Stimulated activated CD4-positive, alpha-beta T cell treated with anti-CD3 and anti-CD28 coated beads, Interleukin-1b, Interleukin-23, amount 100 ng/mL, for 24 hours (primary cell): ENCODE measurements around the gene CWF19L1.

Experiments
- DNase-seq, 4 experiments: peaks; one replicate each; pipeline ENCODE4 v3.0.0-alpha.2; 2020; ENCODE audit warnings: low read depth in 4 of 4, low spot score in 1 of 4

The CWF19L1 gene

DNA sequence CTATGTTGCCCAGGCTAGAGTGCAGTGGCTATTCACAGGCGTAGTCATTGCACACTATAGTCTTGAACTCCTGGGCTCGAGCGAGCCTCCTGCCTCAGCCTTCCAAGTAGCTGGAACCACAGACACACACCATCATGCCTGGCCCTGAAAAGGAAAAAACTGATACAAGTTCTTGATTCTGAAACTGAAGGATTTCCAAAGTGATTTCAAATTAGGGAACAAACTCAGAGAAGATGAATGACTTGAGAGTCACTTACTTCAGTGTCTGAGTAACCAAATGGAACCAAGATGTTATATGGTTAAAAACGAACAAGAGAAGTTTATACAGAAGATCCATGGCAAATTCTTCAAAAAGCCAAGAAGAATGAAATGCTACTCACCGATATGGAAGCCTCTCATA is 14.4 kb downstream of the CWF19L1 start:
- no peak for DNase-seq

DNA sequence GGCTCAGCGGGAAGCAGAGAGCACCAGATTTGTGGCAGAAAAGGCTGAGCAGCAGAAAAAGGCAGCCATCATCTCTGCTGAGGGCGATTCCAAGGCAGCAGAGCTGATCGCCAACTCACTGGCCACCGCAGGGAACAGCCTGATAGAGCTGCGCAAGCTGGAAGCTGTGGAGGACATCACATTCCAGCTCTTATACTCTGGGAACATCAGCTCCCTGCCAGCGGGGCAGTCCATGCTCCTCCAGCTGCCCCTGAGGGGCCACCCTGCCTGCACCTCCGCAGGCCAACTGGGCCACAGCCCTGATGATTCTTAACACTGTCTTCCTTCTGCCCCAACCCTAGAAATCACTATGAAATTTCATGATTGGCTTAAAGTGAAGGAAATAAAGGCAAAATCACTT is 18.6 kb downstream of the CWF19L1 start:
- no peak for DNase-seq

DNA sequence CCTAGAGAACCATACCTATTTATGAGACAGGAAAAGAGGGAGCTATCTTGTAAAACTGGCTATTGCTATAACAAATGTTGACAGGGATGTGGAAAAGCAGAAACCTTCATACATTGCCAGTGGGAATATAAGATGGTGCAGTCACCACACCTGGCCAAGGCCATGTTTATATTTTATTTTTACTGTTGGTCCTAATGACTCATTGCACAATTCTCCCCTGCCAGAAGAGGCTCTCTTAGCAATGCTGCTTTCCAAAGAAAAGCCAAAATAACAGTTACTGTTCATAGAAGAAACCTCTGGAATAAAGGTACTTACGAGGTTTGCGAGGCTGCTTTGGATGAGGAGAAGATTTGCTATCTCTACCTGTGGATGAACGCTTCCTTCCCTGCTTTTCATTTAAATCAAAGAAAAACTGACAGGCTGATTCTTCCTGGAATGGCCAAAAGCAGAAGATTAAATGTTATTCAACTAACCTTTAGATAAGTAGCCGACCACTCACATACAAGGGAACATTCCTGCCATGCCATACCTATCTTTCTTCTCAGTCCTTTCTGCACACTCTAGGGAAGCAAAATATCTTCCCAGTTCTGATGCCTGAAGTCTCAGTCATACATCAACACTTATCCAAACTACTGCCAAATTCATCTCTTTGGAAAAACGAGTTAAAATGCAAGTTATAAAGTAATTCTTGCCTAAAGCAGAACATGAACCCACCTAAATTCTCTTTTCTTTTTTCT is 21.8 kb downstream of the CWF19L1 start:
- DNase-seq: no peak

DNA sequence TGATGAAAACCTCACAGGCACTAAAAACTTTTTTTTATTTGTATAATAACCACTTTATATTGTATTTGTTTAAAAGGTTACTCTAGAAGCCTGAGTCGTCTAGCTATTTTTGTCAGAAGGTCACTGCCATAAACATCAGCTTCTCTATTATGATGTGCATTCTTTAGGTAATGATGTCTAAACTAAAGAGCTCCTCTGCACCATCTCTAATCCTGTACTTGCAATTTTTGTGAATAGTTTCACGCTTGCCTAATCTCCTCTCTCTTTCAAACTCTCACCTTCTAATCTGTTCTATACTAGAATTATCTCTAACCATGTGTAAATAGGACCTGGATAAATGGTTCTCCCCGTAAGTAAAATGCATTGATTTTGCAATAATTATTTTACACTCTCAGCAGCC is 27.6 kb downstream of the CWF19L1 start:
- no peak for DNase-seq

DNA sequence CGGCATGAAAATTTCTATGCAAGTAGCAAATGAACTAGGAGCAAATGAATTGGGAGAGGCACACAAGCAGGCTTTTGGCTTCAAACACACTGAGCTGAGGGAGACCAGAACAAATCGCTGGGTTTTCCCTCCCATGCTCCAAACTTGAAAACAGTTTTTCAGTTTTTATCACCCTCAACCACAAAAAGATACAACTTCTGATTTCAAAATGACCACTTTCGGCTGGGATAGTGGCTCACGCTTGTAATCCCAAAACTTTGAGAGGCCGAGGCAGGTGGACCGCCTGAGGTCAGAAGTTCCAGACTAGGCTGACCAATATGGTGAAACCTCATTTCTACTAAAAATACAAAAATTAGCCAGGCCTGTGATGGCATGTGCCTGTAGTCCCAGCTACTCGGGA is 29.0 kb downstream of the CWF19L1 start:
- no peak for DNase-seq

DNA sequence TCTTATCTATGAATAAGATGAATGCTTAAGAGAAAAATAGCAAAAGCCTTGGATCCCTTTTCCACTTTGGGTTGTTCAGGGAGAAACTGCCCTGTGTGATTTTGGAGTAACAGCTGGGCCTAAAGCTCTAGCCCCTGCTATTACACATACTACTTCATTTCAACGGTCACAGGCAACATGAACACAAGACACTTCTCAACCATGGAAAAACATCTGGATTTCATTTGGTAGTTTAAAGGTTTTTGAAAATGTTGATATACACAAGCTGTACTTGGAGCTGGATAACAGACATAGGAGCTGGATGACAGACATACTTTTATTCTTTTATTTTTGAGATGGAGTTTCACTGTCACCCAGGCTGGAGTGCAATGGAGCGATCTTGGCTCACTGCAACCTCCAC is 35.3 kb downstream of the CWF19L1 start:
- DNase-seq: no peak

DNA sequence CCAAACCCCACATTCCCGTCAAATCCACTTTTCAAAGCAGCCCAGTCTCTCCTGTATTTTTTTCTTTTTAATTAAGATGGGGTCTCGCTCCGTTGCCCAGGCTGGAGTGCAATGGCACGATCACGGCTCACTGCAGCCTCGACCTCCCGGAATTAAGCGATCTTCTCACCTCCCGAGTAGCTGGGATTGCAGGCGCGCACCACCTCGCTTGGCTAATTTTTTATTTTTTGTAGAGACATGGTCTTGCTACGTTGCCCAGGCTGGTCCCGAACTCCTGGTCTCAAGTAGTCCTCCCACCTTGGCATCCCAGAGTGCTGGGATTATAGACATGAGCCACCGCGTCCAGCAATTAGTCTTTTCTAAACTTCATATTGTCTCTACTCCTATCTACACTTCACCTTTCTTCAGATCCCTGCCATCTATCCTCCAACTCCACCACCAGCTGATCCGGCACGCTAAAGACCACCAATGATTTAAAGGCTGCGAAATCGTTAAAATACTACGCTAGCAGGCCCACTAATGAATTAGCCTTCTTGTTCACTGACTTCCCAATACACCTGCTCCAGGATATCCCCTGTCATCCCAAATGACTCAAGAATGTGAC is 37.5 kb downstream of the CWF19L1 start:
- DNase-seq: no peak

DNA sequence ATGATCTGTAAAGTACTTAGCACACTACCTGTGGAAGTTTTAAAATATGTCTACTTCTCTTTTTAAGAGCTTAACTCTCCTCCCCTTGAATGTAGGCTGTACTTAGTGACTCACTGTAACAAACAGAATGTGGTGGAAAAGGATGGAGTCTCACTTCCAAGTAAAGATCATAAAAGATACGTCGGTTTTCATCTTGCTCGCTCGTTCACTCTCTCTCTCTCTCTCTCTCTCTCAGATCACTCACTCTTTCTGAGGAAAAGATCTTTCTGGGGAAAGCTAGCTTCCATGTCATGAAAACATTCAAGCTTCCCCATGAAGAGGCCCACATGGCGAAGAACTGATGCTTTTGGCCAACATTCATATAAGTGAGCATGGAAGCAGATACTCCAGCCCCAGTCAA is 43.6 kb downstream of the CWF19L1 start:
- DNase-seq: no peak

DNA sequence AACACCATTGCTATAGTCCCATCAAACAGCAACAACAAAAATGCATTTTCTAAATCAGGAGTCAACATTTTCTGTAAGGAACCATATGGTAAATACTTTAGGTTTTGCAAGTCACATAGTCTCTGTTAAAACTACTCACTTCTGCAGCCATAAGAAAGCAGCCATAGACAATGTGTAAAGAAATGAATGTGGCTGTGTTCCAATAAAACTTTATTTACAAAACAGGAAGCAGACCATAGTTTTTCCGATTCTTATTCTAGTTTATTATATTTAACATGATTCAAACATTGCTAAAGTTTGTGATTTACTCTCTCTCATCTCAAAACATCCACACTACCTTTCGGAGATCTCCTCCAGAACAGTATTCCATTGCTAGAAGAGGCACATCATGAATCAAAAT is 44.9 kb downstream of the CWF19L1 start:
- DNase-seq: no peak

DNA sequence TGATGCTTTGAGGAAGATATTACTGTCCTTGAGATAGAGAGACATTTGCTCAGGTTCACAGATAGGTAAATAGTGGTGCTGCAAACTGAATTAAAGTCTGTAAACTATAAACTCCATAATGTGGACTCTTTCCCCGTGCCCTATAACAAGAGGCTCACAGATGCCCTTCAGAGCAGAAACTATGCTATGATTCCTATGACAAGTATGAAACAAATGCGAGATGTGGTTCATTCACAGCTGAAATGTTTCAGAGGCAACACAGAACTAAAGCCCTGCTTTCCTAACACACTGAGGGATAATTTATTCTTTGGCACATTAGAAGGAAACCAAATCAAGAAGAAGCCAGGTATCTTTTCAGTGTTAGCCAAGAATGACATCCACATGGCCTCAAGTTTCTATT is 51.4 kb downstream of the CWF19L1 start:
- no peak for DNase-seq

DNA sequence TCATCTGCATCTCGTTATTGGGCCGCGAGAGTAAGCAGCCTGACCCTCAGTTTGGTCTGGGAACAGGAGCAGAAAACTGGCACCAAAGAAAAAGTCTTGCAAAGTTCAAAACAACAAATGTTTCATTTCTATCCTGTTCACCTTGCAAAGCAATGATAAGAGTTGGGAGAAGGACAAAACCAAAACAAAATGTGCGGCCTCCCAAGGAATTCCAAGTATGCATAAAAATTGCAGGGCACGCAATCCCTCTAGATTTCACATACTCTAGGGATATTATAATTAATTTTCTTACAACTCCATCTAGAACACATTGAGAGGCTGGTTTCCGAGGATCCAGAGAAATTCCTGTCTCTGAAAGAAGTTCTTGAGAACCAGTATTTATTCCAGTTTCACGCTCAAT is 58.1 kb downstream of the CWF19L1 start:
- DNase-seq: no peak

DNA sequence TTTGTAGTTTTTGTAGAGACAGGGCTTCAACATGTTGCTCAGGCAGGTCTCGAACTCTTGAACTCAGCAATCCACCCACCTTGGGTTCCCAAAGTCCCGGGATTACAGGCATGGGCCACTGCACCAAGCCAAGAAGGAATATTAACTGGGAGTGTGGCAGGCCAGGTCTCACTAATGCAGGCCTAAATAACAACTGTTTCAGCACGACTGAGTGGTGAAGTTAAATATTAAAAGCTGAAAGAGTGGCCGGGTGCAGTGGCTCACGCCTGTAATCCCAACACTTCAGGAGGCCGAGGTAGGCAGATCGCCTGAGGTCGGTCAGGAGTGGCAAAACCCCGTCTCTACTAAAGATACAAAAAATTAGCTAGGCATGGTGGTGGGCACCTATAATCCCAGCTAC is 59.2 kb downstream of the CWF19L1 start:
- no peak for DNase-seq

DNA sequence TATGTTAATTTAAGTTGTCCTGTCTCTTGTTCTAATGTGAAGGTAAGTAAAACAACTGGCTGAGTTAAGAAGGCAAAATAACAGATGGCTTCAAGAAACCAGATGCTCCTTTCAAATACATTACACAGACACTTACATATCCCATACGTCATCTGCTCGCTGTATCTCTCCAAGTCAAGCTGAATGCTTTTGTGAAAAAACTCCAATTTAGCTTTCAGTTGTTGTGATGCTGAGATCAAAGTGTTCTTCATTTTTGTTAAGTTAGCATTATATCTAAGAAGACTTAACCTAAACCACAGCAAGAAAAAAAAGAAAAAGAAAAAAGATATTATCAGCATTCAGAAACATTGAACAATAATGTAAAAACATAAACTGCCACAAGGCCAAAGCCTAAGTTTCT is 63.1 kb downstream of the CWF19L1 start:
- DNase-seq: no peak

DNA sequence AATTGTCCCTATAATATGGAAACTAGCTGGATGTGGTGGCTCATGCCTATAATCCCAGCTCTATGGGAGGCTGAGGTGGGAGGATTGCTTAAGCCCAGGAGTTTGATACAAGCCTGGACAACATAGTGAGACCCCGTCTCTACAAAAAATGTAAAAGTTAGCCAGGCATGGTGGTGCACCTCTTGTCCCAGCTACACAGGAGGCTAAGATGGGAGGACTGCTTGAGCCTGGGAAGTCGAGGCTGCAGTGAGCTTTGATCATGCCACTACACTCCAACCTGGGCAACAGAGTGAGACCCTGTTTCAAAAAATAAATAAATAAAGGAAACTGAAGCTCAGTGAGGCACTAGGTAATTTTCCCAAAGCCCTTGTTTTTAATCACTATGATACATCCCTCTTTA is 65.9 kb downstream of the CWF19L1 start:
- no peak for DNase-seq

DNA sequence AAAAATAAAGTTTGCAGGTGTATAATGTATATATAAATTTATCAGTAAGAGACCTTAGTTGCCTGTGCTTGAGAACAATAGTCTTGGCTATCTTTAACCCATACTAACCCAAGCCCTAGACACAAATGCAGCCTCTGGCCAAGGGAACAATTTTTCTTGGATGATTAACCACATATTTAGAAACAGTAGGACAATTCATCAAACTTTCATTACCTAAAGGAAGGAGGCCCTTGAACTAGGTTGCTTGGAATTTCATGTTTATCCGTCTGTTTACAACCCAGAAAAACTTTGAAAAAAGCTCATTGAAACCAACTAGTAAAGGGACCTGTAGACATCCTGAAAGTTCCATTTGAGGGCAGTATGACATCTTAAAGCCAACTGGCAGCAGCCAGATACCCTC is 72.7 kb downstream of the CWF19L1 start:
- no peak for DNase-seq

DNA sequence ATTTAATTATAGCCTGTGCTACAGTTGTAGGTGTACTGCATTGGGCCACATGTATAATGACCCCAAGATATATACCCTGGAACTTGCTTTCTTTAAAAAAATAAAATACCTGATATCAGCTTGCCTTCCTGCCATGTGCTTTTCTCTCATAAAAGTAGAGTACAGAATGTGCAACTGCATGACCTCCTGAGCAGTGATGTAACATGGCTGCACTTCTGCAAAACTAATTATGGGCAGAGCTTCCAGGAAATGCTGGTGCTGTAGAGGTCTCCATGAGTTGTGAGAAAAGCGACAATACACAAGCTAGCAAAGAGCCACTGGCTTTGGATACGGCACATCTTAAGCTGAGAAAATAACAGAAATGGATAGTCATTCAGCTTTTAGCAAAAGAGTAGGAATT is 75.1 kb downstream of the CWF19L1 start:
- DNase-seq: no peak

DNA sequence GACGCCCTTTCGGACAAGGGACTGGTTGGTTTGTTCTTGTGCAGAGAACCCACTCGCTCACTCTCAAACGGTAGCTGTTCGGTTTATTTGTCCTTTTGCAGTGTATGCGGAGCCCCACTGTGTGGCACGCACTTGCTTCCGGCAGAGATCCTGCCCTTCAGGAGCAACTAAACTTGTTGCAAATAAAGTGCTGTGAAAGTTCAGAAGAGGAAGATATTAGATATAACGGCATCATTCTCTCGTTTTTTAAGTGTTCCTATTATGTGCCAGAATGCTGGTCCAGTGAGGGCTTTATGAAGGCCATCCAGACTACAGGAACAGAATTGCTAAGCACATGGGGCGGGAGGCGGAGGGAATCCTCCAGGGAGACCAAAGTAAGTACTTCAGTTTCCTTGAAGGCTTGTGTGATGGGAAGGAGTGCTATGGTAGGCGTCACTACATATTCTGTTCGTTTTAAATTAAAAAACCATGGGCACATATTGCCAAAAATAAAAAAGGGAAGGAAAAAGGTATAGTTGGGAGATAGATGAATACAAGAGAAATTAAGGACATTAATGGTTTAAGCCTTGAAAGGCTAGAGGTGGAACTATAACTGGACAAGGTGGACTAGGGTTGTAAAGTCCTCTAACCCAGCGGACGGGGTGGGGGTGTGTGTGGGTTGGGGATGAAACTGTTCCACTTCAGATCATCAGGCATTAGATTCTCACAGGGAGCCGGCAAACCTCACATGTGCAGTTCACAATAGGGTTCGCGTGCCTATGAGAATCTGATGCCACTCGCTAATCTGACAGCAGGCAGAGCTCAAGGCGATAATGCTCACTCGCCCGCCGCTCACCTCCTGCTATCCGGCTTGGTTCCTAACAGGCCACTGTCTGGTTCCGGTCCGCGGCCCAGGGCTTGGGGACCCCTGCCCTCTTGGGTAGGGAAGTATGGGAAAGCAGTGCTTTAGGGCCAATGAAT is 80.9 kb downstream of the CWF19L1 start:
- DNase-seq: peak in 3 of 4 experiments; percentile 6 to 12 (median 12)

DNA sequence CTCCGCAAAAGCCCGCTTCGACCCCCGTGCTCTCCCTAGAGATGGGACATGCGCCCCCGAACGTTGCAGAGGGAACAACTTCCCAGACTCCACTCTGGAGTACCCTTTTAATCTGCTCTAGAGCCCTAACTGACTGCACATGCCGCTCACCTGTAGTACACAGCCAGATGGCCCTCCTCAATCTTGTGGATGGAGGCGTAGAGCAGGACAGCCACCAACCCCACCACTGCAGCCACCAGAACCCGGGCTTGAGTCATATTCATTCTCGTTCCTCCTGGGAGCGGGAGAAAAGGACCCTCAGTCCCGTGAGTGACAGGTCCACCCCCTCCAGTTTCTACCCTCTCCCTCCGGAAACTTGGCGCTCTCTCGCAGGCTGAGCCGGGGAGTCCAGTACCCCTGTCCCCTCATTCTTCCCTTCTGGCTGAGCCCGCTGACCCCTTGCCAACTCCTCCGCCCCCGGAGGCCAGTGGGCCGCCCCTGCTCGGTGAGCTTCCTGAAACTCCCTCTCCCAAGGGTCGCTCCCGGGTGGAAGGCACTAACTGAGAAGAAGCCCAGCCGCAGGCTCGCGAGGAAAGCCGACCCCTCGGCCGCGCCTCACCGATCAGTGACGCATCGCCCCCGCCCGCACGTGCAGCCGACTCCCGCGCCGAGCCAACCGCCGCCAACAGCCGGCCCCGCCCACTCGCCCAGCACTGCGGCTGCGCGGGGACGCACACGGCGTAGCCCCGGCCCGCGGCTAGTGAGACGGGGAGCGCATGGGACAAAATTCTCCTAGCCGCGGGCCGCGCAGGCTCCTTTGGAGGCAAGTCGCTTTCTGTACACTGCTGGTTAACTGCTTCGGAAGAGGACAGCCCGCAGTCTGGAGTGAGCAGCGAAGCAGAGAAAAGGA is 81.8 kb downstream of the CWF19L1 start, which contains the start of gene ERLIN1:
TSS of gene ERLIN1 (minus strand) at position 666 of the 889 bp plus-strand sequence. CDS start at position 263, 403 bp downstream.
- DNase-seq: peak; percentile 89 to 94 (median 92)

DNA sequence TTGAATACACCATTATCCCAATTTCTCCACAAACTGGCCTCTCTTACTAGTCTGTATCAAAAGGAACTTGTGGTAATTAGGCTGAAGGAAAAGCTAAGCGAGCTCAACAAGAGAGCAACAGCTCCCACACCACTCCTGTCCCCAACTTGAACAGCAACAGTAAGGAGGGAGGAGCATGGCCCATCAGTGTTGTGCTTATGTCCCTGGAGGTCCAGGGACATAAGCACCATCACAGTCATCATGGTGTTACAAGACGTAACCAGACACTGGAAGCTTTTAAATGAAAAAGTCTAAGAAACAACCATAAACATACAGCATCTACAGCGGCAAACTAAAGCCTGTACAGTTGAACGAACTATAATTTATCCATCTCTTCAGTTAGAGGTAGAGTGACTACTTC is 82.6 kb downstream of the CWF19L1 start:
- no peak for DNase-seq

DNA sequence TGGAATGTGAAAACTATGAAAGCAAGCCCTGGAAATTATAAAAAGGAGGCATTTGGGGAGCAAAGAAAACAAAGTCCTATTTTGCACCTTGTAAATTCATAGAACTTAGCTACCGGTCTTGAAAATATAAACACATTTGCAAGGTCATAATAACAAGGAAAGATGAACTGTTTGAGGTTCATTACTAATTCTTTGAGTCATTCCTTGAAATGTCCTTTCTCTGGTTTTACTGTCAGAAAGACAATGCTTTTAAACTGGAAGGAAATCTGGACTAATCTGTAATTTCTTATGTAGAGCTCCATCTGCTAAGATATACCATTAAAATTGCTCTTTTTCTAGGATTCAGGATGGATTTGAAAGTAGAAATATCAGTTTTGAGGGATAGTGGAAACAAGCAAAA is 83.0 kb downstream of the CWF19L1 start:
- DNase-seq: no peak

DNA sequence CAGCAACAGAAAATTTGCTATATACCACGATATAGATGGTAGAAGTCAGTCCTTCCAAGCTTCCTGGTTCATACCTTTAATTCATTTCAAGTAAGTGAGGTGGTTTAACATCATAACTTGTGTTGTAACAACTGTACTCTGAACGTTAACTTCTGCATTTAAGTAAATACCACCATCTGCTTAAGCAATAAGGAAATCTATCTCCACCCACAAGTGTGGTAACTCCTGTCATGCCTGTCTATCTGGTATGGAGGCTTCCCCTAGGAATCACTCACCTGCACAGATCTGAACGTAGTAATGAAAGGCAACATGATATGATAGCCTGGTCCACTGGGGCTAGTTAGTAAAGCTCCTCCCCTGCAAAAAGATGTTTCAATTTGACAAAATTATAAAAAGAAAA is 84.0 kb downstream of the CWF19L1 start:
- no peak for DNase-seq
